AG04450 (cell line): ENCODE data around the gene TEX28. TPM values are rescaled to one million over a fixed set of nuclear protein-coding genes. Genes with fewer than 3 reads are reported as not detected.
"Not testable (repeated sequence)": the region's sequence is repeated elsewhere in the genome, so short reads cannot be mapped to it uniquely, and the experiment has no call there.

ENCODE experiments used
- CTCF ChIA-PET: fragments of 300-600, 350-600 bp; formaldehyde crosslinking; extraction: SDS; loops from one replicate; lab custom pipeline; 2022; ENCODE audit warnings: antibody characterized with exemption, inconsistent platforms; lab: Charles Lee
- POLR2A ChIA-PET: fragments of 350-600 bp; formaldehyde crosslinking; extraction: SDS; loops from one replicate; lab custom pipeline; 2021; ENCODE audit warnings: antibody characterized with exemption, inconsistent platforms; lab: Yijun Ruan, JAX
- DNase-seq: peaks from one replicate; pipeline ENCODE4 v3.0.0-alpha.2; 2011; ENCODE audit warnings: low read depth, low spot score
- H3K27ac ChIP-seq: one replicate; pipeline ENCODE4 v1.5.1; 2012; ENCODE audit warnings: low read depth, low read length, control low read depth
- H3K27me3 ChIP-seq: one replicate; pipeline ENCODE4 v1.6.0; 2012; ENCODE audit warnings: low read length; ENCODE audit not compliant: control insufficient read depth, insufficient read depth
- H3K4me3 ChIP-seq: 2 replicates; pipeline ENCODE4 v1.5.1; 2011; ENCODE audit warnings: mild to moderate bottlenecking, low read depth, low read length, control low read depth
- H3K9me3 ChIP-seq: 2 replicates; pipeline ENCODE4 v1.5.1; 2012; ENCODE audit warnings: low read length; ENCODE audit not compliant: control insufficient read depth, insufficient read depth
- CTCF ChIP-seq: IDR thresholded peaks from 2 replicates; pipeline ENCODE4 v1.5.1; 2011; ENCODE audit warnings: low read depth, low read length, control low read depth, inconsistent platforms
- polyA plus RNA-seq: library from polyadenylated mRNA; depleted of rRNA; stranded (reverse); fragments of >200 nt; gene quantifications from 2 replicates; pipeline ENCODE4 v1.2.3, GENCODE V29; 2011

TEX28 gene
- polyA plus RNA-seq, 1 experiment = not detected

- H3K27me3 ChIP-seq = peaks cover 4% of the 10 kb centered on the region
- DNase-seq = no peak
- H3K4me3 ChIP-seq = no peak overlapping the region
- TF ChIP-seq CTCF = no peak
- ChIA-PET POLR2A (no interaction called here), CTCF (no interaction called here)
- H3K27ac ChIP-seq = no peak overlapping the region
- H3K9me3 ChIP-seq = no peaks in the 10 kb centered on the region
These were observed 10.7 kb upstream of the TEX28 start for GRCh38 chrX:154305541-154306205.

GRCh38 chrX:154304846-154305245, 9.9 kb upstream of the TEX28 start:
- no peak for DNase-seq
- ChIA-PET POLR2A (no interaction called here), CTCF (no interaction called here)
- no peak for TF ChIP-seq CTCF
- Histone ChIP-seq H3K27ac (no peak overlapping the region), H3K9me3 (no peaks in the 10 kb centered on the region), H3K27me3 (peaks cover 4% of the 10 kb centered on the region), H3K4me3 (no peak overlapping the region)

DNA sequence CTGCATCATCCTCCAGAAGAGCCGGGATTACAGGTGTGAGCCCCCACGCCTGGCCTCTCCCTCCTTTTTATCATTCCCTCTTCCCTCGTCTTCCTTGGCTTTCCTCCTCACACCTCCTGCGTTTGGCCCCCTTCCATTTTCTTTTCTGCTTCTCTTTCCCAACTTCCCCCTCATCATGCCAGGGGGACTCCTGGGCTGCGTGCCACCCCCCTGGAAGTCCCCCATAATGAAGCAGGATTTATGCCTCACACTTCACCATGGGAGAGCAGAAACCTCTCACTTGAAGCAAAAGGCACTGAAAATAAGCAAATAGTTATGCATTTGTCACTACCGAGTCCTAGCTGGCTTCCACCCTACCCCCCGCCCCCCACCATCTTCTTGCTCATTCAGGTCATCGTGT, 8.6 kb upstream of the TEX28 start:
- ChIA-PET CTCF (no interaction called here), POLR2A (no interaction called here)
- Histone ChIP-seq H3K4me3 (no peak overlapping the region), H3K27ac (no peak overlapping the region), H3K27me3 (peaks cover 4% of the 10 kb centered on the region), H3K9me3 (no peaks in the 10 kb centered on the region)
- no peak for DNase-seq
- TF ChIP-seq CTCF = no peak

DNA sequence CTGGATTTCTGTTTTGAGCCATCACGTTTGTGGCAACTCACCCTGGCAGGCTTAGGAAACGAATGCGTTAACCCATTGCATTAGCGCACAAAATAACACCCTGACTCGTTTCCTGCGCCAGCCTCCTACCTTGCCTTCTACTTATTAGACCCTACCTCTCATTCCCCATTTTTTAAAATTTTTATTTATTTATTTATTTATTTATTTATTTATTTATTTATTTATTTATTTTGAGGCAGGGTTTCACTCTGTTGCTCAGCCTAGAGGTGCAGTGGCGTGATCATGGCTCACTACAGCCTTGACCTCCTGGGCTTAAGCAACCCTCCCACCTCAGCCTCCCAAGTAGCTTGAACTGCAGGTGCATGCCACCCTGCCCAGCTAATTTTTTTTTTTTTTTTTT, 8.1 kb upstream of the TEX28 start:
- H3K9me3 ChIP-seq, CTCF ChIA-PET, H3K4me3 ChIP-seq, POLR2A ChIA-PET, H3K27me3 ChIP-seq, H3K27ac ChIP-seq, DNase-seq: not testable (repeated sequence)

DNA sequence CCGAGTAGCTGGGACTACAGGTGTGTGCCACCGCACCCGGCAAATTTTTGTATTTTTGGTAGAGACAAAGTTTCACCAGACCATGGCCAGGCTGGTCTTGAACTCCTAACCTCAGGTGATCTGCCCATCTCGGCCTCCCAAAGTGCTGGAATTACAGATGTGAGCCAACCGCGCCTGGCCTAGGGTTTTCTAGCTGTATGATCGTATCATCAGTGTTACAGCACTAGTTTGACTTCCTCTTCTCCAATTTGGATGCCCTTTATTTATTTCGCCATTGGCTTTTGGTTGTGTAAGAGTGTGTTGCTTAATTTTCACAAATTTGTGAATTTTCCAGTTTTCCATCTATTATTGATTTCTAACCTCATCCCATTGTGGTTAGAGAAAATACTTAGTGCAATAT, 5.9 kb upstream of the TEX28 start:
- CTCF ChIA-PET = no interaction called here
- DNase-seq = no peak
- TF ChIP-seq CTCF = no peak
- H3K9me3 ChIP-seq = no peaks in the 10 kb centered on the region; the same call in 1 of the 2 replicates
- no peak overlapping the region for H3K27ac ChIP-seq
- POLR2A ChIA-PET = no interaction called here
- peaks cover 4% of the 10 kb centered on the region for H3K27me3 ChIP-seq
- H3K4me3 ChIP-seq = no peak overlapping the region
